ENCODE results near the gene FNBP1.
A peak's percentile ranks its signal among the peaks of the same experiment; 100 is the strongest.

FNBP1 gene

DNA sequence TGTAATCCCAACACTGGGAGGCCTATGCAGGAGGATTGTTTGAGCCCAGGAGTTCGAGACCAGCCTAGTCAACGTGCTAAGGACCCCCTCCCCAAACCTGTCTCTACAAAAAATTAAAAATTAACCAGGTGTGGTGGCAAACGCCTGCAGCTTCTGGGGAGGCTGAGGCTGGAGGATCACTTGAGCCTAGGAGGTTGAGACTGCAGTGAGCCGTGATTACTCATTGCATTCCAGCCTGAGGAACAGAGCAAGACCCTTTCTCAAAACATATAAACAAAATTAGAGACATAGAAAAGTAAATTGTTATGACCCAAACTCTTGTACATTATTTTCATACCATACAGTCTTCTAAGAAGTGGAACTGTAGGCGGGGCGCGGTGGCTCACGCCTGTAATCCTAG is 11.8 kb upstream of the FNBP1 start:
- peak overlapping the region; percentile 92 for H3K4me3 ChIP-seq (ENCODE audit: low read depth, low read length)

DNA sequence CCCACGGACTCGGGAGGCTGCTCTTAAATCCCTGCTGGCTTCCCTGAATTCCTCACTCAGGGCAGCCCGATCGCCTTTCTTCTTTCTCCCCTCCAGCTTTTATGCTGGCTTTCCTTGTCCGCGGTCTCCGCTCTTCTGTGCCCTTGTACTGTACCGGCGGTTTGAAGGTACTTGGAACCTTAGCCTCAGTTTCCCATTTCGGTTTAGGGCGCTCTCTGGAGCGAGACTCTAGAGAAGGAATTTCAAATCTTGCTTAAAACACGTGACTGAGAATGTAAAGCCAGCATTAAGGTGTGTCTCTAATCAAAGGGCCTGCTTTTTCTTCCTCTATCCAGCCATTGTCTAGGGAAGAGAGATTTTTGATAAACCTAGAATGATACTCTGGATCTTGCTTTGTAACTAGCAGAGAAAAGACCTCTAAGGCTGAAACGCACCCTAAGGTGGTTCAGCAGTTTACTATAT is 11.4 kb upstream of the FNBP1 start:
- DNase-seq (ENCODE audit: low read depth) = no peak
- H3K4me3 ChIP-seq (ENCODE audit: low read depth, low read length) = peak overlapping the region; percentile 92
- TF ChIP-seq, protein P1, sequence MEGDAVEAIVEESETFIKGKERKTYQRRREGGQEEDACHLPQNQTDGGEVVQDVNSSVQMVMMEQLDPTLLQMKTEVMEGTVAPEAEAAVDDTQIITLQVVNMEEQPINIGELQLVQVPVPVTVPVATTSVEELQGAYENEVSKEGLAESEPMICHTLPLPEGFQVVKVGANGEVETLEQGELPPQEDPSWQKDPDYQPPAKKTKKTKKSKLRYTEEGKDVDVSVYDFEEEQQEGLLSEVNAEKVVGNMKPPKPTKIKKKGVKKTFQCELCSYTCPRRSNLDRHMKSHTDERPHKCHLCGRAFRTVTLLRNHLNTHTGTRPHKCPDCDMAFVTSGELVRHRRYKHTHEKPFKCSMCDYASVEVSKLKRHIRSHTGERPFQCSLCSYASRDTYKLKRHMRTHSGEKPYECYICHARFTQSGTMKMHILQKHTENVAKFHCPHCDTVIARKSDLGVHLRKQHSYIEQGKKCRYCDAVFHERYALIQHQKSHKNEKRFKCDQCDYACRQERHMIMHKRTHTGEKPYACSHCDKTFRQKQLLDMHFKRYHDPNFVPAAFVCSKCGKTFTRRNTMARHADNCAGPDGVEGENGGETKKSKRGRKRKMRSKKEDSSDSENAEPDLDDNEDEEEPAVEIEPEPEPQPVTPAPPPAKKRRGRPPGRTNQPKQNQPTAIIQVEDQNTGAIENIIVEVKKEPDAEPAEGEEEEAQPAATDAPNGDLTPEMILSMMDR (IDR thresholded peaks at IDR 0.05; ENCODE audit: control insufficient read depth, extremely low read depth, insufficient read depth) = no peak

More for the DNA sequence above, 11.8 kb upstream of the FNBP1 start:
- no peak for DNase-seq (ENCODE audit: low read depth)
- TF ChIP-seq, protein P1 (IDR thresholded peaks at IDR 0.05; ENCODE audit: control insufficient read depth, extremely low read depth, insufficient read depth) = no peak

DNA sequence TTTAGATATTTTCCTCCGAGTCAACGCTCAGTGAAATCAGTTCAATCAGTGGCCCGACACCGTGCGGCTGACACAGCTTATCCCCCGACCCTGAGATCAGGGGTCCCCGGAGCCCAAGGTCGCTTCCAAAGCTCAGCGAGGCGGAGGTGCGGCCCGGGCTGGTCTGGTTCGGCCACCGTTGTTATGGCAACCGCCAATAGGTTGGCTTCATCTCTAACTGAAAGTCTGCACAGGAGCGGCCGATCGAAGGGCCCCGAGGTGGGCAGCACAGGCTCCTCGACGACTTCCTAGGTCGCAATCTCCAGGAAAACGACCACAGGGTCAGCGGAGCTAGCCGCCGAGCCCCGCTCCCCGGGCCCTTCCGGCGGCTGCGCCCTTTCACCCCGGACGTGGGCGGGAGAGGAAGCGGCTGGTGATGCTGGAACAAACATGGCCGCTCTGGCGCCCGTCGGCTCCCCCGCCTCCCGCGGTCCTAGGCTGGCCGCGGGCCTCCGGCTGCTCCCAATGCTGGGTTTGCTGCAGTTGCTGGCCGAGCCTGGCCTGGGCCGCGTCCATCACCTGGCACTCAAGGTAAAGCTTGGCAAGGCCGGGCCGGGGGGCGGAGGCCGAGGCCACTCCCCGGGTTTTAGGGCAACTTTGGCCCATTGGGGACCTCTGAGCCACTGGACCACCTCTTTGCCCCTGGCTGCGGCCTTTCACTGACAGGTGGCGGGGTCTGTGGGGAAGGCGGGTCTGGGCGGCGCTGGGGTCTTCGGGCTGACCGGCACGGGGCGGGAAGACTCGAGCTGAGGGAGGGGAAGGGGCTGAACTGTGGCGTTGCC is 10.7 kb upstream of the FNBP1 start, which contains the start of gene GPR107:
Gene GPR107, plus strand, starts transcription at position 403 of the 821 bp plus-strand sequence. Its CDS starts 27 bp downstream, at position 430.
- H3K4me3 ChIP-seq (ENCODE audit: low read depth, low read length) = peak within 1 kb of the TSS; percentile 92
- DNase-seq (ENCODE audit: low read depth) = no peak
- TF ChIP-seq, protein P1 (IDR thresholded peaks at IDR 0.05; ENCODE audit: control insufficient read depth, extremely low read depth, insufficient read depth) = no peak

DNA sequence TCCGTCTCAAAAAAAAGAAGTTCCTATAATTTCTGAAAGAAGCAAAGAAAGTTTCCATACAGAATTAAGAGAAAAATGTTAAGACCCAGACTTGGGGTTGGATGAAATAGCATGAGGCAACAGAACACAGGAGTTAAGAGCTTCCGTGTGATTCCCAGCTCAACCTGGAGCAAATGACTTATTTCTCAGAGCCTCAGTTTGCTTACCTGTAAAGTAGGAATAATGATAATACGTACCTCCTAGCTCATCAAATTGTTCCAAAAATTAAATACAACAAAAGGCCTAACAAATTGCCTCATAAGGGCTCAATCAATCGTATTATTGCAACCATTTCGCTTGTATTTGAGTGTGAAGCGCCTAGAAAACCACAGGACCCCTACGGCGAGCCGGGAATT is 10.1 kb upstream of the FNBP1 start:
- no peak for DNase-seq (ENCODE audit: low read depth)
- H3K4me3 ChIP-seq (ENCODE audit: low read depth, low read length) = peak overlapping the region; percentile 92
- TF ChIP-seq, protein P1 (IDR thresholded peaks at IDR 0.05; ENCODE audit: control insufficient read depth, extremely low read depth, insufficient read depth) = no peak

DNA sequence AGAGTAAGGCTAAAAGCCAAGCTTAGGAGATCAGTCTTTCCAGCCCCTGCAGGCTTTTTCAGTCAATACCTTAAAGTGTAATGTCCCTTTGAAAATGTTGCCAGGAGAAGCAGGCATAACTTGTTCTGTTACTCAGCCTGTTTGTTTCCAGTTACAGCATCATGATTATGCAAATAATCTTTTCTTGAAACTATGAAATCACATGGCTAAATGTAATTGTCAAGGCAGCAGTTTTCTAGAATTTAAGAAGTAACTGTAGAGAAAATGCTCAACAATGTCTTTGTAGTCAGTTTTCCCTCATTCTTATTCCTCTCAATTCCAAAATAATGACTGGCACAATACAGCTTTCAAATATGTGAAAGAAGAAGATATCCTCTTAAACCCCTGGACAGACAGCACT is 8.9 kb upstream of the FNBP1 start:
- peak overlapping the region; percentile 92 for H3K4me3 ChIP-seq (ENCODE audit: low read depth, low read length)
- DNase-seq (ENCODE audit: low read depth) = peak; percentile 94
- TF ChIP-seq, protein P1 (IDR thresholded peaks at IDR 0.05; ENCODE audit: control insufficient read depth, extremely low read depth, insufficient read depth) = no peak

DNA sequence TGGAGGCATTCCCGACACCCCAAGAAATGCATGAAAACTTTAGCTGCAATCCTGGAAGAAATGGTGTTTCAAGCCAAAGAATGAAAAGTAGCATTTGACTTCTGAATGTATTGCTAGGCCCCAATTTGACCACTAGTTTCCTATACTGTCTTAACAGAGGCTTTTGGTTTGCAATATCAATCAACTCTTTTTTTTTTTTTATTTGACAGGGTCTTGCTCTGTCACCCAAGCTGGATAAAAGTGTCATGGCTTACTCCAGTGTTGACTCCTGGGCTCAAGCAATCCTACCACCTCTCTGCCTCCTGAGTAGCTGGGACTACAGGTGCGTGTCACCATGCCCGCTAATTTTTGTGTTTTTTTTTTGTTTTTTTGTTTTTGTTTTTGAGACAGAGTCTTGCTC is 7.5 kb upstream of the FNBP1 start:
- TF ChIP-seq, protein P1 (IDR thresholded peaks at IDR 0.05; ENCODE audit: control insufficient read depth, extremely low read depth, insufficient read depth) = no peak
- DNase-seq (ENCODE audit: low read depth) = no peak
- no peak overlapping the region for H3K4me3 ChIP-seq (ENCODE audit: low read depth, low read length)

Measured in LNCaP clone FGC (cell line).